CD4-positive, alpha-beta T cell treated with Interleukin-17A for 1 hour (primary cell): ENCODE measurements around the gene FARP1.

Experiments used
- DNase-seq: peaks from one replicate; pipeline ENCODE4 v3.0.0-alpha.2; 2020

FARP1 gene

GRCh38 chr13:98370261-98370660, 227.4 kb downstream of the FARP1 start:
- no peak for DNase-seq

- DNase-seq: no peak
Measured at GRCh38 chr13:98370806-98371515, 228.1 kb downstream of the FARP1 start.

DNA sequence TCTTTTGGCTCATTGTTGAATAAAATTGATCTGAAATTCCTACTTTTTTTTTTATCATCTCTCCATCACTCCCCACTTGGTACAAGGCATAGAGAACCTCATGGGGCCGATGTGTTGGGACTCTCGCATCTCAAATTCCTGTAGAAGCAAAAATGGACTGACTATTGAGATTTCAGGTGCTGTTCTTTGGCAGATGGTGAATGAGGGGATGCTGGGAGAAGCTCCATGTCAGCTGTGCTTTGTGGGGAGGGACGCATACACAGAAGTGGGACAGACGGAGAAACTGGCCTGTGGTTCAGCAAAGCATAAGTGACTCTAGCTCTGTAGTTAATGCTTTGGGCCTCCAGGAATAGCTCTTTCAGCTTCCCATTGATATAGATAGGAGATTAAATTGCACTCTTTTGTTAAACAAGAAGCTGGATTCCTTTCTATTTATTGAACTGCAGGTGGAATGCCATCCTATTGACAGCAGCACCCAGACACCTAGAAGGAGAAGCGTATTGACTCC, 228.7 kb downstream of the FARP1 start:
- no peak for DNase-seq

- no peak for DNase-seq
Measured at GRCh38 chr13:98372876-98373275, 230.0 kb downstream of the FARP1 start.

- DNase-seq: no peak
Measured at GRCh38 chr13:98374750-98375149, 231.9 kb downstream of the FARP1 start.

- DNase-seq: no peak
Measured at GRCh38 chr13:98377635-98378378, 234.9 kb downstream of the FARP1 start.

DNA sequence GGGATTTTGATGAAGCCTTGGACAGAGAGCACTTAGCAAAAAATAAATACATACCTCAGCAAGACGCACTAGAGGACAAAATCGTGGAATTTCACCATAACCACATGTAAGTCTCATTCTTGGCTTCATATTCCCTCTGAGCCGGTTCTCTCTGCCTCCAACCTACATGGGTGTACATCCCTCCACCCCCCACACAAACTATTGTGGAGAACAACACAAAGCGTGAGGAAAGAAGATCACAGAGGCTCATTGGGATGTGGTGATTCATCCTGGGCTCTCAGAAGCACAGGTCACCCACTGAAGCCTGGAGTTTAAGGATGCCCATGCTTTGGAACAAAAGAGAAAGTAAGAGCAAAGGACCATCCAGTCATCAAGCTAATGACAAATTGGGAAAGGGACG, 241.8 kb downstream of the FARP1 start:
- no peak for DNase-seq

DNA sequence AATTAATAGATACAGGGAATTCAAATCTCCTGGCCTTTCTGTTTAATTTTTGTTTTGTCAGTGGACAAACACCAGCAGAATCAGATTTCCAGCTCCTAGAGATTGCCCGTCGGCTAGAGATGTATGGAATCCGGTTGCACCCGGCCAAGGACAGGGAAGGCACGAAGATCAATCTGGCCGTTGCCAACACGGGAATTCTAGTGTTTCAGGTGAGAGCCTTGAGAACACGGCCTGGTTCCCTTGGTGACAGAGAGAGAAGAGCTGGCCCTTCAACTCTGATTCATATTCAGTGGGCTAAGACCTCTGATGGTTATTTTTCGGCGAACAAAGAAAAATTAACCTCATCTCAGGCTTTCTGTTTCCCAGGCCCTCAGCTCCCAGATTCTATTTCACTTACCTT, 242.7 kb downstream of the FARP1 start:
- DNase-seq: no peak

DNA sequence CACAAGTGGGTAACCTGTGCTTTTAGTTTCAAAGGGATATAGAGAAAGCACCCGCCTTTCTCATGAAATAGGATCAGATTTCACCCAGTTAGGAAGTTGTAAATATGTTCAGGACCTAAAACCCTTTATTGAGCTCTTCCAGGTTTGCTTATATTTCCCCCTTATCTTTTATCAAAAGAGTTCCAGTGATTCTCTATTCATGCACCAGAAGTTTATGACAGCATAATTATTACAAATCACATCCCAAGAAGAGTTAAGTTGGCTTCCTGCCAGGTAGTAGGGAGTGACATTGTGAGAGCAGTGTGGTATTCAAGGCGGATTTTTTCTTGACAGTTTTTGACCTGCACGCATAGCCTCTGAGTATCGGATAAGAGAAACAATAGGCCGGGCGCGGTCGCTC, 243.7 kb downstream of the FARP1 start:
- DNase-seq: no peak

DNA sequence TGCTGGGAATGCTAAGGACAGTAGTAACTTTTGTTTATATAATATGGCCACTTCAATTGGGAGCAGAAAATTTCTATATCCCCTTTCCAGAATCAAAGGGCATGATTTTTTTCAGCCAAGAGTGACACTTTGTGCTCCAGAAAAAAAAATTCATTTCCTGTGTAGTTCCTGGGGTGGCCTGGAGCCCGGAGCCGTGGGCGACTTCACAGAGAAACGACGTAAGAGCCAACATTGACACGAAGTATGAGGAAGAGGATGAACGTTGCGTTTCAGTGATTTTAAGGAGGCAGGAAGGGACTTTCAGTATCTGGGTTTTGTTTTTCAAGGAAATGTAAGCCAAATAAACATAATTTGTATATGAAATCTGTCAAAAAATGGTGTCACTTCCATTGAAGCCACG, 246.4 kb downstream of the FARP1 start:
- DNase-seq: no peak

GRCh38 chr13:98390086-98390715, 247.3 kb downstream of the FARP1 start:
- no peak for DNase-seq

- DNase-seq: no peak
Measured at GRCh38 chr13:98393873-98394272, 251.0 kb downstream of the FARP1 start.

GRCh38 chr13:98394820-98395510, 252.1 kb downstream of the FARP1 start:
- no peak for DNase-seq

DNA sequence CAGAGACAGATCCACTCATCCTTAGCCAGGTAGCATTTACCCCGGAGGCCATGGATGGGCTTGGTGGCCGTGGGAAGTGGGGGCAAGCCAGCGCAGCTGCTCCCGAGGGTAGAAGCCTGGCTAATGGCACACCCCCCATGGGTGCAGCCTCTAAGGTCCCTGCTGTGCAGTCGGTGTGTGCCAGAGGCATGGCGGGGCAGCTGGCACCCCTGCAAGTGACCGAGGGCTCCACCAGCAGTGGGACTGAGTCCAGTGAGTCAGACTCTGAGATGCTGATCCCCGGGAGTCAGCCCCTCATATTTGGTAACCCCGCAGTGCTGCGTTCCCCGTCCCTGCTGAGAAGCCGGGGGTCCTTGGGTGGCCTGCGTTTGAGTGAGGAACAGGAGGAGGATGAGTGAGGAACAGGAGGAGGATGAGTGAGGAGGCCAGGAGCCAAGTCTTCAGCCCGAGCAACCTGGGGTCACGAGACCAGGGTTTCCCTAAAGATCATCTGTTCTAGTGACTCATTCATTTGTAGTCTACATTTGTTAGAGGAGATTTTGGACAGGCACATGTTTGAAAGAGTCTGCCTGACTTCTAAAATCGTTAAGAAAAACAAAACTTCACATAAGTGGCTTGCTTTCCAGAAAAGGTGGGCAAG, 253.3 kb downstream of the FARP1 start:
- no peak for DNase-seq

- no peak for DNase-seq
Measured at GRCh38 chr13:98397221-98397620, 254.3 kb downstream of the FARP1 start.

DNA sequence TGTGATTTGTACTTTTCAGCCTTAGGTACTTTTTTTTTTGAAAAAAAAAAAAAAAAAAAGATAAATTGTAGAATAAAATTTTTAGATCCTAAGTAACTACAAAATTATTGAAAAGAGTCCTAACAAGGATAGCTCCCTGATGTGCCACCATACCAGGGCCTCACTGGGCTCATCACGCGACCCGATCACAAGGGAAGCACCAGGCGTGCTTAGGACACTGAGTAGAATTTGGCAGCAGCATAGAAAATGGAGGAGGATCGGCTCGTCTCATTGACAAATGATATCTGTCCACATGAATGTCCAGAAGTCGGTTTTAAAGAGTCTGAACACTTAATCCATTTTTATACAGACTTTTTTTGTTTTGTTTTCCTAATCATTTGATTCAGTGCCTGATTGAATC, 255.0 kb downstream of the FARP1 start:
- no peak for DNase-seq

- no peak for DNase-seq
Measured at GRCh38 chr13:98398581-98398980, 255.7 kb downstream of the FARP1 start.

GRCh38 chr13:98399756-98400155, 256.9 kb downstream of the FARP1 start:
- no peak for DNase-seq

GRCh38 chr13:98401934-98402333, 259.0 kb downstream of the FARP1 start:
- DNase-seq: no peak

- no peak for DNase-seq
Measured at GRCh38 chr13:98403076-98403475, 260.2 kb downstream of the FARP1 start.

DNA sequence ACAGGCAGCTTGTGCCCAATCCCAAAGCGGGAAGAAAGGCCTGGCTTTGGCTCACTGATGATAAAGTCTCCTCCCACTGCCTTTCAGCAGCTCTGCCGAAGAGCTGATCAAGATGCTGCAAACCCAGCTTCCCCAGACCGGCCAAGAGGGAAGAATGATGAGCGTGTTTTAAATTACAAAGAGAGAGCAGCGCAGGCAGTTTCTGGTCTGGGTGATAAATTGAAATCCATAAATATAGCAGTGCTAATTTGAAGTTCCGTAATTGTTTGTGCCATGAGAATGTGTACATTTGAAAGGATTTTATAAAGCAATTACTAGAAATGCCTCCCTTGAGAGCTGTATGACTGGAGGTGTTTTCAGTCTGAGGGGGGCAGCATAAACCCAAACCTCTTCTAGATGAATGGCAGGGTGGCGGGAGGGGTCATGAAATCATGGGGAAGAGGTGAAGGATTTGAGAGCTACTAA, 262.2 kb downstream of the FARP1 start:
- DNase-seq: no peak

GRCh38 chr13:98405690-98406344, 262.9 kb downstream of the FARP1 start:
- no peak for DNase-seq
